H9 (cell line): Measurements from ENCODE around the gene ATP2C1. TPM values are rescaled to one million over a fixed set of nuclear protein-coding genes. Genes with fewer than 3 reads are reported as not detected.

ENCODE experiments used
- DNase-seq: peaks from one replicate; pipeline ENCODE4 v3.0.0-alpha.2; 2017
- H2AFZ ChIP-seq: one replicate; pipeline ENCODE4 v1.6.1; 2013; ENCODE audit warnings: mild to moderate bottlenecking, low read length, control low read depth, moderate library complexity
- H2AK5ac ChIP-seq: 2 replicates; pipeline ENCODE4 v1.6.1; 2013; ENCODE audit warnings: low read length, control low read depth, mixed read lengths; ENCODE audit not compliant: insufficient read length
- H2BK120ac ChIP-seq: one replicate; pipeline ENCODE4 v1.6.1; 2013; ENCODE audit warnings: low read depth, mild to moderate bottlenecking, low read length, control low read depth, inconsistent platforms; ENCODE audit not compliant: poor library complexity, severe bottlenecking
- H2BK12ac ChIP-seq: 2 replicates; pipeline ENCODE4 v1.6.1; 2013; ENCODE audit warnings: low read length, control low read depth, mixed read lengths, low read depth; ENCODE audit not compliant: insufficient read length
- H2BK15ac ChIP-seq: 2 replicates; pipeline ENCODE4 v1.6.1; 2013; ENCODE audit warnings: low read depth, low read length, control low read depth
- H2BK20ac ChIP-seq: one replicate; pipeline ENCODE4 v1.6.1; 2013; ENCODE audit warnings: low read depth, mild to moderate bottlenecking, low read length, control low read depth, inconsistent platforms; ENCODE audit not compliant: poor library complexity, severe bottlenecking
- H2BK5ac ChIP-seq: 2 replicates; pipeline ENCODE4 v1.6.1; 2013; ENCODE audit warnings: low read length, control low read depth, mixed read lengths; ENCODE audit not compliant: insufficient read length
- H3K14ac ChIP-seq: 2 replicates; pipeline ENCODE4 v1.6.1; 2013; ENCODE audit warnings: low read length, control low read depth; ENCODE audit not compliant: insufficient read depth
- H3K18ac ChIP-seq: 2 replicates; pipeline ENCODE4 v1.6.1; 2013; ENCODE audit warnings: low read depth, mild to moderate bottlenecking, mixed read lengths, low read length, control low read depth; ENCODE audit not compliant: insufficient read length
- H3K23ac ChIP-seq: 2 replicates; pipeline ENCODE4 v1.6.1; 2013; ENCODE audit warnings: low read length, control low read depth, mixed read lengths, low read depth; ENCODE audit not compliant: insufficient read length
- H3K23me2 ChIP-seq: 2 replicates; pipeline ENCODE4 v1.6.1; 2013; ENCODE audit warnings: low read depth, mild to moderate bottlenecking, mixed read lengths, low read length, control low read depth; ENCODE audit not compliant: insufficient read length, poor library complexity, severe bottlenecking
- H3K27ac ChIP-seq: 2 replicates; pipeline ENCODE4 v1.5.1; 2013; ENCODE audit warnings: low read length, control low read depth, mixed read lengths, low read depth; ENCODE audit not compliant: insufficient read length
- H3K27me3 ChIP-seq: 2 replicates; pipeline ENCODE4 v1.6.1; 2013; ENCODE audit warnings: low read length, control low read depth, inconsistent platforms; ENCODE audit not compliant: insufficient read depth
- H3K4ac ChIP-seq: 2 replicates; pipeline ENCODE4 v1.6.1; 2013; ENCODE audit warnings: low read depth, mild to moderate bottlenecking, control low read depth, inconsistent platforms, low read length, moderate library complexity
- H3K4me1 ChIP-seq: 2 replicates; pipeline ENCODE4 v1.6.1; 2013; ENCODE audit warnings: low read length, control low read depth, inconsistent platforms; ENCODE audit not compliant: insufficient read depth
- H3K4me2 ChIP-seq: 2 replicates; pipeline ENCODE4 v1.6.1; 2013; ENCODE audit warnings: low read length, control low read depth, mixed read lengths; ENCODE audit not compliant: insufficient read length, insufficient read depth
- H3K56ac ChIP-seq: 2 replicates; pipeline ENCODE4 v1.6.1; 2013; ENCODE audit warnings: low read depth, mild to moderate bottlenecking, mixed read lengths, low read length, control low read depth; ENCODE audit not compliant: insufficient read length
- H3K79me1 ChIP-seq: 2 replicates; pipeline ENCODE4 v1.6.1; 2013; ENCODE audit warnings: low read depth, mild to moderate bottlenecking, moderate library complexity, low read length, control low read depth, inconsistent platforms; ENCODE audit not compliant: insufficient read depth, poor library complexity, severe bottlenecking
- H3K79me2 ChIP-seq: 2 replicates; pipeline ENCODE4 v1.6.1; 2013; ENCODE audit warnings: low read length, control low read depth, inconsistent platforms; ENCODE audit not compliant: insufficient read depth
- H3K9ac ChIP-seq: 2 replicates; pipeline ENCODE4 v1.6.1; 2013; ENCODE audit warnings: low read length, control low read depth, mixed read lengths; ENCODE audit not compliant: insufficient read length; ENCODE audit errors: extremely low read depth
- H3K9me3 ChIP-seq: one replicate; pipeline ENCODE4 v1.6.1; 2013; ENCODE audit warnings: low read depth, low read length, inconsistent platforms; ENCODE audit not compliant: control insufficient read depth
- H3T11ph ChIP-seq: one replicate; pipeline ENCODE4 v1.6.1; 2013; ENCODE audit warnings: mild to moderate bottlenecking, low read length, control low read depth, inconsistent platforms
- H4K20me1 ChIP-seq: one replicate; pipeline ENCODE4 v1.6.1; 2013; ENCODE audit not compliant: control insufficient read depth, insufficient read length, insufficient read depth
- H4K5ac ChIP-seq: 2 replicates; pipeline ENCODE4 v1.6.1; 2013; ENCODE audit warnings: low read depth, mild to moderate bottlenecking, mixed read lengths, low read length, control low read depth; ENCODE audit not compliant: insufficient read length
- H4K8ac ChIP-seq: replicated peaks from 2 replicates; pipeline ENCODE4 v1.6.1; 2013; ENCODE audit warnings: low read length, control low read depth, mixed read lengths, low read depth; ENCODE audit not compliant: insufficient read length
- H4K91ac ChIP-seq: 2 replicates; pipeline ENCODE4 v1.6.1; 2013; ENCODE audit warnings: low read depth, mild to moderate bottlenecking, moderate library complexity, mixed read lengths, low read length, control low read depth; ENCODE audit not compliant: insufficient read length
- H3K27ac Mint-ChIP-seq, 3 experiments: 2 replicates in 2 of 3; 3 replicates in 1 of 3; pipeline ENCODE4 v1.8.0; 2020 to 2021; ENCODE audit warnings: mixed read lengths in 3 of 3, mild to moderate bottlenecking in 1 of 3, moderate library complexity in 1 of 3
- H3K27me3 Mint-ChIP-seq: 2 replicates; pipeline ENCODE4 v1.8.0; 2021; ENCODE audit warnings: low read depth, mild to moderate bottlenecking, moderate library complexity, mixed read lengths
- H3K36me3 Mint-ChIP-seq, 3 experiments: 2 replicates in 2 of 3; 3 replicates in 1 of 3; pipeline ENCODE4 v1.8.0; 2020 to 2021; ENCODE audit warnings: low read depth in 3 of 3, mixed read lengths in 3 of 3; ENCODE audit not compliant: insufficient read depth in 1 of 3
- H3K4me1 Mint-ChIP-seq, 2 experiments: 2 replicates each; pipeline ENCODE4 v1.8.0; 2020; ENCODE audit warnings: mixed read lengths in 2 of 2
- H3K4me3 Mint-ChIP-seq, 2 experiments: 2 replicates in 1 of 2; 3 replicates in 1 of 2; pipeline ENCODE4 v1.8.0; 2020 to 2021; ENCODE audit warnings: mild to moderate bottlenecking in 2 of 2, mixed read lengths in 2 of 2, moderate library complexity in 1 of 2
- H3K9me3 Mint-ChIP-seq, 2 experiments: 2 replicates in 1 of 2; 3 replicates in 1 of 2; pipeline ENCODE4 v1.8.0; 2020; ENCODE audit warnings: mild to moderate bottlenecking in 2 of 2, mixed read lengths in 2 of 2, moderate library complexity in 1 of 2
- WGBS: extraction: QIAGEN DNeasy Blood & Tissue Kit; methylation state at CpG from one replicate; pipeline ENCODE4 v1.1.7; 2013; ENCODE audit warnings: missing lambda C conversion rate, low lambda C conversion rate, mixed read lengths; ENCODE audit not compliant: insufficient read length; ENCODE audit errors: extremely low coverage; 5-methylcytosine and 5-hydroxymethylcytosine counted together
- total RNA-seq: library from RNA; stranded (reverse); gene quantifications from 2 replicates; pipeline ENCODE4 v1.2.1, GENCODE V29; 2021
- TF ChIP-seq, protein P1 (sequence below): fragments of 200-600 bp; sonication (generic); conservative IDR thresholded peaks from 3 replicates; pipeline ENCODE4 v1.8.0; 2021; ENCODE audit warnings: antibody characterized with exemption, mild to moderate bottlenecking

Gene ATP2C1
- total RNA-seq, 1 experiment from 2014 or later: 65.5 TPM

DNA sequence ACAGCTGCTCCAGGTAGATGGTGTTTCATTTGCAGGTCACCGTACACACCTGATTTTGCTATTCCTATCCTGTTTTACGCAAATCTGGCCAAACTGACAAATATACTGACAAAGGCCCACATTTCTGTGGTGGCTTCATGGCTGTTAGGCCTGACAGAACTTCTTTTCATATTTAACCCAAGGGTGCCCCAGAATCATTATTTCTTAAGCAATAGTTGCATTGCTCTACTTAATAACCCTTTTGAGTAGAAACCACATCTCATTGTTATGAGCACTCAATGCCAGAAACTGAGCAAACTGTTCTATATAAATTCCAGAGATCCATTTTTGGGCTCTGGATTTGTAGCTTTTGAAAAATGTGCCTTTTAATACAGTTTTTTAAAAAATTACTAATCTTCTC lies 113.4 kb downstream of the ATP2C1 start:
- Mint-ChIP-seq H3K27me3 (no peaks in the 10 kb centered on the region), H3K27ac (no peak overlapping the region), H3K4me3 (no peak overlapping the region), H3K4me1 (no peaks in the 10 kb centered on the region), H3K9me3 (no peaks in the 10 kb centered on the region), H3K36me3 (peaks cover 3 to 22% (median 17%) of the 10 kb centered on the region in 3 experiments; a peak in 6 of 7 replicates)
- Histone ChIP-seq H3K14ac (no peak overlapping the region), H3K9me3 (no peaks in the 10 kb centered on the region), H2BK15ac (no peak overlapping the region), H3K27ac (no peak overlapping the region), H2BK20ac (no peak overlapping the region), H2AFZ (no peak overlapping the region), H3K4me2 (no peak overlapping the region), H4K5ac (no peak overlapping the region), H3K4ac (no peak overlapping the region), H3T11ph (no peak overlapping the region), H3K4me1 (no peaks in the 10 kb centered on the region), H4K20me1 (no peaks in the 10 kb centered on the region), H3K79me2 (no peaks in the 10 kb centered on the region), H3K18ac (no peak overlapping the region), H2AK5ac (no peak overlapping the region), H2BK12ac (no peak overlapping the region), H3K27me3 (no peaks in the 10 kb centered on the region), H3K79me1 (no peaks in the 10 kb centered on the region), H2BK5ac (no peak overlapping the region), H4K8ac (no peak overlapping the region), H3K23ac (no peak overlapping the region), H4K91ac (no peak overlapping the region), H2BK120ac (no peak overlapping the region), H3K9ac (no peak overlapping the region), H3K56ac (no peak overlapping the region), H3K23me2 (no peaks in the 10 kb centered on the region)
- TF ChIP-seq, protein P1, sequence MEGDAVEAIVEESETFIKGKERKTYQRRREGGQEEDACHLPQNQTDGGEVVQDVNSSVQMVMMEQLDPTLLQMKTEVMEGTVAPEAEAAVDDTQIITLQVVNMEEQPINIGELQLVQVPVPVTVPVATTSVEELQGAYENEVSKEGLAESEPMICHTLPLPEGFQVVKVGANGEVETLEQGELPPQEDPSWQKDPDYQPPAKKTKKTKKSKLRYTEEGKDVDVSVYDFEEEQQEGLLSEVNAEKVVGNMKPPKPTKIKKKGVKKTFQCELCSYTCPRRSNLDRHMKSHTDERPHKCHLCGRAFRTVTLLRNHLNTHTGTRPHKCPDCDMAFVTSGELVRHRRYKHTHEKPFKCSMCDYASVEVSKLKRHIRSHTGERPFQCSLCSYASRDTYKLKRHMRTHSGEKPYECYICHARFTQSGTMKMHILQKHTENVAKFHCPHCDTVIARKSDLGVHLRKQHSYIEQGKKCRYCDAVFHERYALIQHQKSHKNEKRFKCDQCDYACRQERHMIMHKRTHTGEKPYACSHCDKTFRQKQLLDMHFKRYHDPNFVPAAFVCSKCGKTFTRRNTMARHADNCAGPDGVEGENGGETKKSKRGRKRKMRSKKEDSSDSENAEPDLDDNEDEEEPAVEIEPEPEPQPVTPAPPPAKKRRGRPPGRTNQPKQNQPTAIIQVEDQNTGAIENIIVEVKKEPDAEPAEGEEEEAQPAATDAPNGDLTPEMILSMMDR: no peak
- WGBS: no CpG with 5 or more reads among the region's 2 CpGs
- no peak for DNase-seq
